MCF 10A (cell line): Measurements from ENCODE around the gene MCM5. TPM values are rescaled to one million over a fixed set of nuclear protein-coding genes. Genes with fewer than 3 reads are reported as not detected.

Source experiments
- BruUV-seq: library from RNA; stranded (reverse); fragments of 400-500 nt; replicated peaks from 2 replicates; lab custom pipeline; 2021; lab: Mats Ljungman, UMichigan
- CTCF ChIA-PET: fragments of 300-600 bp; sonication (Branson Sonifier 250); formaldehyde crosslinking; extraction: SDS; loops from one replicate; lab custom pipeline; 2021; ENCODE audit warnings: antibody characterized with exemption, inconsistent platforms; lab: Yijun Ruan, JAX
- POLR2A ChIA-PET: fragments of 300-600, 350-650 bp; sonication (Branson Sonifier 250); formaldehyde crosslinking; extraction: SDS; loops from one replicate; lab custom pipeline; 2020; ENCODE audit warnings: antibody characterized with exemption, inconsistent platforms; lab: Yijun Ruan, JAX
- DNase-seq: peaks from one replicate; pipeline ENCODE4 v3.0.0-alpha.2; 2018; ENCODE audit not compliant: unreplicated experiment
- H3K27ac Mint-ChIP-seq: one replicate; pipeline ENCODE4 v1.8.0; 2022; ENCODE audit warnings: mild to moderate bottlenecking, low read depth, mixed read lengths; ENCODE audit not compliant: unreplicated experiment
- H3K27me3 Mint-ChIP-seq: one replicate; pipeline ENCODE4 v1.8.0; 2022; ENCODE audit warnings: mixed read lengths; ENCODE audit not compliant: insufficient read depth, unreplicated experiment
- H3K36me3 Mint-ChIP-seq: one replicate; pipeline ENCODE4 v1.8.0; 2022; ENCODE audit warnings: mild to moderate bottlenecking, moderate library complexity, mixed read lengths; ENCODE audit not compliant: insufficient read depth, unreplicated experiment
- H3K4me1 Mint-ChIP-seq: one replicate; pipeline ENCODE4 v1.8.0; 2022; ENCODE audit warnings: mixed read lengths; ENCODE audit not compliant: insufficient read depth, unreplicated experiment
- H3K4me3 Mint-ChIP-seq: one replicate; pipeline ENCODE4 v1.8.0; 2022; ENCODE audit warnings: mild to moderate bottlenecking, moderate library complexity, mixed read lengths; ENCODE audit not compliant: unreplicated experiment
- H3K9me3 Mint-ChIP-seq: one replicate; pipeline ENCODE4 v1.8.0; 2022; ENCODE audit warnings: mixed read lengths; ENCODE audit not compliant: unreplicated experiment
- CTCF ChIP-seq: fragments of 200-600 bp; IDR thresholded peaks from one replicate; pipeline ENCODE4 v1.8.0; 2022; ENCODE audit warnings: antibody characterized with exemption, mild to moderate bottlenecking; ENCODE audit not compliant: unreplicated experiment
- intact Hi-C: fragments of 100-400 bp; cut with micrococcal nuclease; formaldehyde crosslinking; loops from 2 replicates; pipeline ENCODE4 v1.14.1; 2022
- total RNA-seq: library from RNA; stranded (reverse); gene quantifications from 2 replicates; pipeline ENCODE4 v1.2.3, GENCODE V29; 2022

The MCM5 gene
- total RNA-seq, 1 experiment from 2014 or later = 35.0 TPM

DNA sequence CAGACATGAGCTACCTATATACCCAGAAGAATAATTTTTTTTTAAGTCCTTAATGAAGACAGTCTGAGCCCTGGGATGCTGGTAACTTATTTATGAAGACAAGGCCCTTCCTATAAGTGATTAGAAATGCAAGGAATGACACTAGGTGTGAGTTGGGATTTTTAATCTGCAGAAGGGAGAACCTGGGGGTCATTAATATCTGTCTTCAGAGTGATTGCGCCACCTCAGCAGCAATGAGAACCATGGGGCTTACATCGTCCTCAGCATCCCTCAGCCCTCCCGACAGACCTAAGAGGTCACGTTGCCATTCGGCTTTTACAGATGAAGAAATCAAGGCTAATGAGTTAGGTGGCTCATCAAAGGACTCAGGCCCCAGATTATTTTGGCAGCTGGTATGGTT is 55.6 kb downstream of the MCM5 start:
- Mint-ChIP-seq H3K36me3 (no peaks in the 10 kb centered on the region), H3K4me1 (peaks cover 11% of the 10 kb centered on the region), H3K4me3 (no peak overlapping the region), H3K9me3 (no peaks in the 10 kb centered on the region), H3K27me3 (peaks cover 18% of the 10 kb centered on the region), H3K27ac (no peak overlapping the region)
- no peak for TF ChIP-seq CTCF
- DNase-seq = no peak
- ChIA-PET CTCF (interaction anchor here (0.6 to 1.1 kb wide), 3 partner anchors 25 to 166 kb away, joined by 3 read pairs; no protein-coding TSS in a partner anchor), POLR2A (no interaction called here)
- intact Hi-C loops = no loop called here
- no TSS peak for BruUV-seq

DNA sequence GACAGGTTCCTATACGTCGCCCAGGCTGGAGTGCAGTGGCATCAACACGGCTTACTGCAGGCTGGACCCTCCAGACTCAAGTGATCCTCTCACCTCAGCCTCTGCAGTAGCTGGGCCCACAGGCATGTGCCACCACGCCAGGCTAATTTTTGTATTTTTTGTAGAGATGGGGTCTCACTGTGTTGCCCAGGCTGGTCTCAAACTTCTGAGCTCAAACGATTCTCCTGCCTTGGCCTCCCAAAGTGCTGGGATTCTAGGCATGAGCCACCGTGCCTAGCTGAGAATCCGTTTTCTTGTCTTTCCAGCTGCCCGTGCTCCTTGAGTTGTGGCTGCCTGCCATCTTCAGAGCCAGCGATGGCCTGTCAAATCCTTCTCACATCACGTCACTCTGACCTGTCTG is 56.8 kb downstream of the MCM5 start:
- CTCF ChIA-PET = interaction anchor here (0.6 to 1.0 kb wide), 4 partner anchors 37 to 783 kb away, joined by 3 to 4 read pairs (median 3); no protein-coding TSS in a partner anchor

GRCh38 chr22:35457729-35458546 is 58.0 kb downstream of the MCM5 start:
- no peak for TF ChIP-seq CTCF
- Mint-ChIP-seq H3K9me3 (no peaks in the 10 kb centered on the region), H3K4me3 (no peak overlapping the region), H3K27me3 (peaks cover 14% of the 10 kb centered on the region), H3K4me1 (peaks cover 11% of the 10 kb centered on the region), H3K36me3 (no peaks in the 10 kb centered on the region), H3K27ac (peak overlapping the region; percentile 6)
- no TSS peak for BruUV-seq
- no peak for DNase-seq
- intact Hi-C loops = no loop called here
- ChIA-PET CTCF (interaction anchor here (0.6 to 1.0 kb wide), 3 partner anchors 27 to 169 kb away, joined by 3 read pairs; no protein-coding TSS in a partner anchor), POLR2A (no interaction called here)

More for the DNA sequence above, 56.8 kb downstream of the MCM5 start:
- POLR2A ChIA-PET = no interaction called here
- H3K27ac Mint-ChIP-seq = no peak overlapping the region
- no peaks in the 10 kb centered on the region for H3K9me3 Mint-ChIP-seq
- intact Hi-C loops = no loop called here
- peaks cover 18% of the 10 kb centered on the region for H3K27me3 Mint-ChIP-seq
- no TSS peak for BruUV-seq
- no peak for TF ChIP-seq CTCF
- H3K36me3 Mint-ChIP-seq = no peaks in the 10 kb centered on the region
- H3K4me1 Mint-ChIP-seq = peaks cover 11% of the 10 kb centered on the region
- H3K4me3 Mint-ChIP-seq = no peak overlapping the region
- no peak for DNase-seq

DNA sequence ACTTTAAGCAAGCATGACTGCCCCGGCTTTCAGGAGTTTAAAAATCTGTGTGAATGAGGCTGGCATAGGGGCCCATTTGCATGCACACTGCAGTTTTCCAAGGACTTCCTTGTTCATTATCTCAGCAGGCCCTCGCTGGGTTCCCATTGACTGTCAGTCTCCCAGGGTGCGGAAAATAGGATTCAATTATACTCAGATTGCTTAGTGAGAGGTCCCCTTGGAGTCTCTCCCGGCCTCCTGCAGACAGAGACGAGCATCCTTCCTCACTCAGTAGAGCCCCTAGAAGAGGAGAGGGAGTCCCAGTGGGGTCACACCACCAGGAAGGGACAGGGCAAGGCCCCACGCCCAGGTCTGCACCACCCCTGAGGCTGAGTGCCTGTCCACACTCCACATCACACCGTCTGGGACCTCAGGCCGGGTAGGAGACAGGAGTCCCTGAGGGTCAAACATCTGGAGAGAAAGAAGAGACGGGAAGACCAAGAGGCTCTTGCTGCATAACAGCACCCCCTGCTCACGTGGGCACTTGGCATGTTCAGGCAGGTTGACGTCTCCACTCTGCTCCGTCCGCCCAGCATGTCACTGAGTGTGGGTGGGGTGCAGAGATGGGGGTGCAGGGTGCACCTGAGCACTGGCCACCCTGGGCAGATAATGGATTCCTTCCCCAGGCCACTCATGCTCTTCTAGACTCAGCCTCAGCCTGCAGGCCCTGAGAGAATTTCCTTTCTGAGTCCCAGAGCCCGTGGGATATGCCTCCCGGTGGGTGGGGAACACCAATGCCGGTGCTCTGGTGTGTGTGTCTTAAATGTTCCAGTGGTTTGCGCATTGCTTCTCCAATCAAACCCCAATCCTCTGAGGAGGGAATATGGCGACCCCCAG is 58.8 kb downstream of the MCM5 start:
- Mint-ChIP-seq H3K27me3 (peaks cover 6% of the 10 kb centered on the region), H3K4me3 (no peak overlapping the region), H3K9me3 (peaks cover 7% of the 10 kb centered on the region), H3K4me1 (peaks cover 11% of the 10 kb centered on the region), H3K27ac (no peak overlapping the region), H3K36me3 (no peaks in the 10 kb centered on the region)
- ChIA-PET CTCF (no interaction called here), POLR2A (no interaction called here)
- intact Hi-C loops = no loop called here
- TF ChIP-seq CTCF = no peak
- no peak for DNase-seq
- BruUV-seq = no TSS peak
